Inflammatory macrophage treated with lipopolysaccharide for 1 hour (primary cell): ENCODE results near the gene SHB.

Experiments used
- DNase-seq, 2 donors: peaks; one replicate each; pipeline ENCODE4 v3.0.0-alpha.2; 2020 to 2022

SHB gene

GRCh38 chr9:37984672-37985611 lies 84.1 kb downstream of the SHB start:
- DNase-seq: no peak

GRCh38 chr9:37984278-37984671 lies 84.8 kb downstream of the SHB start:
- no peak for DNase-seq

- DNase-seq: no peak
These were observed 85.5 kb downstream of the SHB start for GRCh38 chr9:37983381-37984067.

- DNase-seq: no peak
These were observed 89.2 kb downstream of the SHB start for GRCh38 chr9:37979844-37980243.

DNA sequence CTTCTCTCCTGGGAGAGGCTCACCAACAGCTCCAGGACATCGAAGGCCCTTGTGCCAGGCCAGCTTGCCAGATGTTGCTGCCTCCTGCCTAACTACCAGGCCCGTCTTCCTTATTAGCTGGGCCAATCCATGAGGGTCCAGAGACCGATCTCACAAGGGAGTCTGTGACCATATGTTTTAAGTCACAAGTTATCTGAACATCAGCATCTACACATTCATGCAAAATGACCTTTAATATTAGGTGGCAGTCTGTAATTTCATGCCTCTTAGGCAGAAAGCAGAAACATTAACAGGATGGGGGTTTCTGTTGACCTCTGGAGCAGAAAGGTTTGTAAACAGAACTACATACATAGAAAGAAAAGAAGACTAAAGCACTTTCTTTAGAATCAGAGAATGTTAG lies 90.0 kb downstream of the SHB start:
- DNase-seq: no peak

DNA sequence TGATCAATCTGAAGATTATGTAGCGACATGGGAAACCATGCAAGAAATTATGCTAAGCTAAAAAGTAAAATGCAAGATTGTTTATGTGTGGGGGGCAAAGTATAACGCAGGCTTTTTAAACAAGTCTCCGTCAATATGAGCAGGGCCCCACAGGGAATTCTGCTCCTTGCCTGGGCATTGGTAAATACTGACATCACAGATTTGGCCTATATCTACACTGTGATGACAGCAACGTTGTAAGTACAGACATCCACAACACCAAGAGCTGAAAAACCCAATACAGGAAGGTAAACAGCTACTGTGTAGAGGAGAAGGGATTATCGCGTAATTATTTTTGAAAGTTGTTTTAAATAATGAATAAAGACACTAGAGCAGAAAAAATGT lies 90.6 kb downstream of the SHB start:
- no peak for DNase-seq

GRCh38 chr9:37977851-37978480 lies 91.1 kb downstream of the SHB start:
- DNase-seq: no peak

GRCh38 chr9:37976714-37977477 lies 92.1 kb downstream of the SHB start:
- DNase-seq: no peak

DNA sequence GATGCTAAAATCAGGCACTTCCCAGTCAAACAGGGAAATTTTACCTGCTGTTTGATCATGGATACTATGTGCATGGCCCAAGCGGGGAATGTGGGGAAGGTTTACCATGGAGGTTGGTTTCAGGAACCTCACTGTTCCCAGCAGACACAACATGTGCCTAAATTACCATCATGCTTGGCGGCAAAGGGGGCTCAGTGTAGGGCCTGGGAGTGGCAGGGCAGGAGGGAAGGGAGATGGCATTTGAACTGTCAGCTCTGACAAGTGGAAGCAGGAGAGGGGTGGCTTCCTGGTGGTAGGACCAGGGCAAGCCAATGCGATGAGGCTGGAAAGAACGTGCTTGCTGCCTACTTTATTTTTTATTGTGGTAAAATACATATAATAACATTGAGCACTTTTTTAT lies 93.4 kb downstream of the SHB start:
- DNase-seq: no peak

- no peak for DNase-seq
These were observed 94.4 kb downstream of the SHB start for GRCh38 chr9:37974506-37975173.

- DNase-seq: no peak
These were observed 96.6 kb downstream of the SHB start for GRCh38 chr9:37972351-37972848.

DNA sequence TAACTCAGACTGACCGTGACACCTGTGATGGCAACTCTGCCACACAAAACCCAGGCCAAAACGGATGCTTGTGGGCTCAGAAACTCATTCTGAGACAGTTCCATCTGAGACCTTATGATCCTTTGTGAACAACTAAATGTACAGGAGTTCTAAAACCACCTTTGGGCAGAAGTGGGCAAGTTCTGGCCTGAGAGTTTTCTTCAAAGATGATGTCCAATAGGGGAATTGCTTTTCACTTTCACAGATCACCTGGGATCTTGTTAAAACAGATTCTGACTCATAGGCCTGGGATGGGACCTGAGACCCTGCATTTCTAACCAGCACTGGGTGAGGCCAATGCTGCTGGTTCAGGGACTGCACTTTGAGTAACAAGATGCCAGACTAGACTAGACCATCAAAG lies 97.3 kb downstream of the SHB start:
- no peak for DNase-seq

- no peak for DNase-seq
These were observed 97.9 kb downstream of the SHB start for GRCh38 chr9:37971108-37971459.

DNA sequence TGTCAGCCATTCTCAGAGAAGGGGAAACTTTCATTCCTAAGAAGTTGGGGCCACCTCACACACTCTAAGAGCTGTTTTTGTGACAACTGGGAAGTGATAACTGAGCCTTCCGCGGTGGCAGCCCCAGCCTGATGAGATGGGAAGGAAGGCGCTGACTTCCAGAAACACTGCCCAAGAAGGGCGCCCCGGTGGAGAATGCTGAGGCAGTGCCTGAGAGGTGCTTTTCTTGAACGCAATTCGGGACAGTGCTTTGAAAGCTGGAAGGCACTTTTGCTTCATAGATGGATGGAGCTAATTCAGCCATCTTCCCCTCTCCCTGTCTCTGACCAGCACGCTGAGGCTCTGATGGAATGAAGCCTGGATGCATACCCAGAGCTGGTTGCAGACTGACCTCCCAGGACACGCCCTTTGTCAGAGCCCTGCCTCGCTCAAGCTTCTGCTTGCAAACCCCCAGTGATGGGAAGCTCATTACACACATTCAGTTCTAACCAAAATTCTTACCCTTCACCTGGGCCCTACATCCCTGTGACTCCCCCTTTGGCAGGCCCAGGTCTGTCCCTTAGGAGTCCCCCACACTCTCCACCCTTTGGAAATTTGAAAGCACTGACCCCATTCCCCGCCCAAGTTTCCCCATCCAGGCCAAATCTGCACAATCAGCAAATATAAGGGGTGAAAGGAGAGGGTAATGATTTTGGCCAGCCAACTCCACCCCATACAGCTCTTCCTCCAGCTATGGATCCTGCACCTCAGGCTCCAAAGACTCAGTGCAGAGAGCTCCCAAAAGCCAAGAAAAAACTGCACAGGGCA lies 98.5 kb downstream of the SHB start:
- no peak for DNase-seq

DNA sequence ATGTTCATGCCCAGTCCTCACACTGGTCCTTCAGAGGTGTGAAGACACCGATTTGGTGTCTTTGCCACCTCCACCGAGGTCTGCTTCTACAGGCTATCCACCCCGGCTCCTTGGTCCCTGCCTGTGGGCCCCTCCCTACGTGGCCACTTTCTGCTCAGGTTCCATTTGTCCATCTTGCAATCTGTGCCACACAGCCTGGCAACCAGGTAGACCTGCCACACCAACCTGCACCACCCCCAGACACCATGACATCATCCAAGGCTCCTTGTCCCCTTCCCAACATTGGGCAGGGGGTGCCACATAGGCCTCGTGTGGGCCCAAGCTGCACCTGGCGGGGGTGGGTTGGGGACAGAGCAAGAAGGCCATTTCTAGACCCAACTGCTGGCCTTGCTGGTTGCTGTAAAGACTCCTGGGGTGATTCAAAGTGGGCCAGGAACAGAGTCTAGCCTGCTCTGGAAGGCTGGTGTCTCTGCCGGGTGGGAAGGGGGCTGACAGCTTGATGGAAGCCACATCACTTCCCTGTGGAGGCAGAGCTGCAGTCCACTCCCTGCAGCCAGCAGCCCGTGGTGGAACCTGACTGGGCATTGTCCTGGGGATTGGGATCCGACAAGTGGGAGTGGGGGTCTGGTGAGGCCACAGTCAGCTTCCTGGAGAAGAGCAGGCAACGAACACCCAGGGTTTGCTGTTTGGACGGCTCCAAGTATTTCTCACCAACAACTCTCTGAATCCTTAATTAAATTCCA lies 99.3 kb downstream of the SHB start:
- DNase-seq: no peak

DNA sequence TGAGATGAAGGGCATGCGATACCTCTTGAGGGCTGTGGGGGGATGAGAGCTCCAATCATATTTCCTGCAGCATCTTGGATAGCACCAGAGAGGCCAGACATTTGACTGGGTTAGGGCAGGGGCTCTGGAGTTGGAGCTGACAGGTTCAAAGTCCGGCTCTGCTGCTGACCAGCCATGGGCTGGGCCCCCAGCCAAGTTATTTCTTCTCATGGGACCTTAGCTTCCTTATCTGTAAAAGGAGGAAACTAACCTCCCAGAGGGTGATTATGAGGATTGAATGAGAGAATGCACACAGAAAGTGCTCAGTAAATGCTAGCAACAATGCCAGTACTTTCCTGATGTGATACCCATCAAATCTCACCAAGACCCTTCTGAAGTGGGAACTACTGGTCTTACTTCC lies 99.9 kb downstream of the SHB start:
- DNase-seq: peak in 1 of 2 donors; percentile 37

GRCh38 chr9:37968228-37968701 lies 100.8 kb downstream of the SHB start:
- peak; percentile 34 to 60 for DNase-seq

GRCh38 chr9:37967761-37968080 lies 101.3 kb downstream of the SHB start:
- DNase-seq: no peak

GRCh38 chr9:37967014-37967760 lies 101.8 kb downstream of the SHB start:
- DNase-seq: no peak
